DOHH2 (cell line): Measurements from ENCODE around the gene TTC16.

ENCODE experiments used
- H3F3A ChIP-seq: fragments of 200-600 bp; sonication (generic), shearing (Covaris generic); 2 replicates; pipeline ENCODE4 v1.6.0; 2016; ENCODE audit warnings: antibody characterized with exemption, mild to moderate bottlenecking; ENCODE audit not compliant: control insufficient read depth, insufficient read depth
- H3K27ac ChIP-seq: fragments of 200-600 bp; sonication (generic); 2 replicates; pipeline ENCODE4 v1.5.1; 2014; ENCODE audit warnings: low read depth, mild to moderate bottlenecking, low read length, moderate library complexity
- H3K27me3 ChIP-seq: fragments of 200-600 bp; sonication (generic); 2 replicates; pipeline ENCODE4 v1.6.1; 2014; ENCODE audit warnings: mild to moderate bottlenecking, low read length, mixed read lengths; ENCODE audit not compliant: control insufficient read depth
- H3K36me3 ChIP-seq: fragments of 200-600 bp; sonication (generic); 2 replicates; pipeline ENCODE4 v1.6.1; 2014; ENCODE audit warnings: mild to moderate bottlenecking, low read length, moderate library complexity, mixed read lengths; ENCODE audit not compliant: control insufficient read depth
- H3K4me1 ChIP-seq: fragments of 200-600 bp; sonication (generic); 2 replicates; pipeline ENCODE4 v1.6.1; 2014; ENCODE audit warnings: mild to moderate bottlenecking, low read length, mixed read lengths; ENCODE audit not compliant: control insufficient read depth
- H3K4me2 ChIP-seq: fragments of 200-600 bp; sonication (generic); 2 replicates; pipeline ENCODE4 v1.6.0; 2014; ENCODE audit warnings: mild to moderate bottlenecking, low read length, moderate library complexity
- H3K4me3 ChIP-seq: fragments of 200-600 bp; sonication (generic); 2 replicates; pipeline ENCODE4 v1.5.1; 2014; ENCODE audit warnings: mild to moderate bottlenecking, low read length, mixed read lengths
- H3K79me2 ChIP-seq: fragments of 200-600 bp; sonication (generic); 2 replicates; pipeline ENCODE4 v1.6.1; 2014; ENCODE audit warnings: mild to moderate bottlenecking, low read length, mixed read lengths; ENCODE audit not compliant: control insufficient read depth
- H3K9me2 ChIP-seq: fragments of 200-600 bp; sonication (generic); replicated peaks from 2 replicates; pipeline ENCODE4 v1.6.1; 2014; ENCODE audit warnings: mild to moderate bottlenecking, low read length, mixed read lengths; ENCODE audit not compliant: control insufficient read depth
- H3K9me3 ChIP-seq: fragments of 200-600 bp; sonication (generic); 2 replicates; pipeline ENCODE4 v1.6.1; 2014; ENCODE audit warnings: antibody characterized with exemption, low read length, mixed read lengths; ENCODE audit not compliant: control insufficient read depth, insufficient read depth
- H4K20me1 ChIP-seq: fragments of 200-600 bp; sonication (generic); 2 replicates; pipeline ENCODE4 v1.6.0; 2014; ENCODE audit warnings: low read depth, mild to moderate bottlenecking, antibody characterized with exemption, low read length, moderate library complexity; ENCODE audit not compliant: control insufficient read depth, insufficient read depth
- EZH2phosphoT487 ChIP-seq: fragments of 200-600 bp; sonication (generic); IDR thresholded peaks from 2 replicates; pipeline ENCODE4 v1.6.1; 2017; ENCODE audit warnings: borderline replicate concordance, mild to moderate bottlenecking, antibody characterized with exemption, low read length, moderate library complexity, mixed read lengths
- TF ChIP-seq, protein P1 (sequence below): fragments of 200-600 bp; sonication (generic); IDR thresholded peaks from one replicate; pipeline ENCODE4 v1.5.1; 2014; ENCODE audit warnings: antibody characterized with exemption, mild to moderate bottlenecking, low read depth, low read length; ENCODE audit not compliant: poor library complexity, severe bottlenecking

The TTC16 gene

GRCh38 chr9:127773272-127773671 lies 57.4 kb downstream of the TTC16 start:
- peaks cover 51% of the 10 kb centered on the region for H3K36me3 ChIP-seq
- no peaks in the 10 kb centered on the region for H3K9me2 ChIP-seq
- TF ChIP-seq, protein P1, sequence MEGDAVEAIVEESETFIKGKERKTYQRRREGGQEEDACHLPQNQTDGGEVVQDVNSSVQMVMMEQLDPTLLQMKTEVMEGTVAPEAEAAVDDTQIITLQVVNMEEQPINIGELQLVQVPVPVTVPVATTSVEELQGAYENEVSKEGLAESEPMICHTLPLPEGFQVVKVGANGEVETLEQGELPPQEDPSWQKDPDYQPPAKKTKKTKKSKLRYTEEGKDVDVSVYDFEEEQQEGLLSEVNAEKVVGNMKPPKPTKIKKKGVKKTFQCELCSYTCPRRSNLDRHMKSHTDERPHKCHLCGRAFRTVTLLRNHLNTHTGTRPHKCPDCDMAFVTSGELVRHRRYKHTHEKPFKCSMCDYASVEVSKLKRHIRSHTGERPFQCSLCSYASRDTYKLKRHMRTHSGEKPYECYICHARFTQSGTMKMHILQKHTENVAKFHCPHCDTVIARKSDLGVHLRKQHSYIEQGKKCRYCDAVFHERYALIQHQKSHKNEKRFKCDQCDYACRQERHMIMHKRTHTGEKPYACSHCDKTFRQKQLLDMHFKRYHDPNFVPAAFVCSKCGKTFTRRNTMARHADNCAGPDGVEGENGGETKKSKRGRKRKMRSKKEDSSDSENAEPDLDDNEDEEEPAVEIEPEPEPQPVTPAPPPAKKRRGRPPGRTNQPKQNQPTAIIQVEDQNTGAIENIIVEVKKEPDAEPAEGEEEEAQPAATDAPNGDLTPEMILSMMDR = no peak
- no peak for TF ChIP-seq EZH2phosphoT487
- no peaks in the 10 kb centered on the region for H3K9me3 ChIP-seq
- H4K20me1 ChIP-seq = peaks cover 8% of the 10 kb centered on the region; the same call in 1 of the 2 replicates
- no peak overlapping the region for H3K27ac ChIP-seq
- H3K4me3 ChIP-seq = no peak overlapping the region
- peaks cover 7% of the 10 kb centered on the region for H3F3A ChIP-seq
- peaks cover 41% of the 10 kb centered on the region for H3K4me1 ChIP-seq
- H3K79me2 ChIP-seq = peaks cover 37% of the 10 kb centered on the region
- H3K4me2 ChIP-seq = no peak overlapping the region
- H3K27me3 ChIP-seq = no peaks in the 10 kb centered on the region

GRCh38 chr9:127773981-127774380 lies 58.1 kb downstream of the TTC16 start:
- H3K9me2 ChIP-seq = no peaks in the 10 kb centered on the region
- H3K9me3 ChIP-seq = no peaks in the 10 kb centered on the region
- no peak overlapping the region for H3K4me3 ChIP-seq
- H3K36me3 ChIP-seq = peaks cover 50% of the 10 kb centered on the region
- TF ChIP-seq, protein P1 = no peak
- TF ChIP-seq EZH2phosphoT487 = no peak
- H4K20me1 ChIP-seq = peaks cover 8% of the 10 kb centered on the region; the same call in 1 of the 2 replicates
- H3K27ac ChIP-seq = no peak overlapping the region
- H3K79me2 ChIP-seq = peaks cover 36% of the 10 kb centered on the region
- peaks cover 12% of the 10 kb centered on the region for H3F3A ChIP-seq
- H3K4me1 ChIP-seq = peaks cover 46% of the 10 kb centered on the region
- H3K4me2 ChIP-seq = no peak overlapping the region
- H3K27me3 ChIP-seq = no peaks in the 10 kb centered on the region

DNA sequence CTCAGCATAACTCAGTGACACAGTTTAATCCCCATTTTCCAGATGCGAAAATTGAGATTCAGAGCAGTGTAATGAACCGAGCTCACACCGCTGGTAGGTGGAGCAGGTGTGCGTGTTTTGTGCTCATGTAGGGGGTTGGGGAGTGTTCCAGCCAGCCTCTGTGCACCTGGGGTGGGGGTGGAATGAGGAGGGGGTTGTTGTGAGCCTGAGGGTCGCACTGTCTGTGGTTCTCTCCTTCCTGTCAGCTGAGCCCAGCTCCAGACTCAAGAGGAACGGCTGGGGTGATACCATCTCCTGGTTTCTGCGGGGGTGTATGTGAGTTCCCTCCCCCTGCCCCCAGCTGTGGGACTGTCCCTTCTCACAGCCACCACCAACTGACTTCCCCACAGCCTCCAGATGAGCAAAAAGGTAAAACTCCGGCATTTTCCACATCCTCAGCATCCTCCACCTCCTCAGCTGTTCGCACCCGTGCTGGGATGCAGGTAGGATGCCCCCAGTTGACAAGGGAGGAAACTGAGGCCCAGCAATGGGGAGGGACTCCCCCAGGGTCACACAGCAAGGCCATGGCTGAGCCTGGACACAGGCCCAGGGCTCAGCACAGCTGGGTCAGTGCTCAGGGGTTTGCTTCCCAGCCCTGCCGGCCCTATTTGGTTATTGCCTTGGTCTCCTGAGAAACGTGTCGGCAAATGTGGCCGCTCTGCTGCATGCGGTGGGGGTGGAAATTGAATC lies 60.5 kb downstream of the TTC16 start:
- no peaks in the 10 kb centered on the region for H3K9me3 ChIP-seq
- H4K20me1 ChIP-seq = no peaks in the 10 kb centered on the region
- peak overlapping the region; percentile 95 for H3K4me3 ChIP-seq
- H3F3A ChIP-seq = peaks cover 32% of the 10 kb centered on the region
- peaks cover 39% of the 10 kb centered on the region for H3K36me3 ChIP-seq
- peak overlapping the region; percentile 97 for H3K4me2 ChIP-seq
- H3K9me2 ChIP-seq = no peaks in the 10 kb centered on the region
- no peaks in the 10 kb centered on the region for H3K27me3 ChIP-seq
- peak overlapping the region; percentile 96 for H3K27ac ChIP-seq
- TF ChIP-seq, protein P1 = no peak
- no peak for TF ChIP-seq EZH2phosphoT487
- H3K79me2 ChIP-seq = peaks cover 27% of the 10 kb centered on the region
- peaks cover 48% of the 10 kb centered on the region for H3K4me1 ChIP-seq
